ENCODE measurements around the gene ZEB1.

- TF ChIP-seq CTCF (conservative IDR thresholded peaks at IDR 0.05) (no peak), EZH2 (IDR thresholded peaks at IDR 0.05; ENCODE audit: low read depth) (no peak)
Measured at GRCh38 chr10:31515819-31516402, 196.9 kb downstream of the ZEB1 start.

Data from PC-9 (cell line).